Measurements from ENCODE around the gene DEFB128.

DNA sequence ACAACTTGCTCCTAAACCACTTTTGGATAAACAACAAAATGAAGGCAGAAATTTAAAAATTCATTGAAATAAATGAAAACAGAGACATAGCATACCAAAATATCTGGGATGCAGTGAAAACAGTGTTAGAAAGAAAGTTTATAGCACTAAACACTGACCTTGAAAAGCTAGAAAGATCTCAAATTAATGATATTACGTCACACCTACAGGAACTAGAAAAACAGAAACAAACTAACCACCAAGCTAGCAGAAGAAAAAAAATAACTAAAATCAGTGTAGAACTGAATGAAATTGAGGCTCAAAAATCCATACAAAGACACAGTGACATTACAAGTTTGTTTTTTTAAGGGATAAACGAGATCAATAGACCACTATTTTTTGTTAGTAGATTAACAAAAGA lies 5.2 kb downstream of the DEFB128 start:
- TF ChIP-seq CTCF (IDR thresholded peaks at IDR 0.05), result no peak
- no peak for TF ChIP-seq POLR2A (IDR thresholded peaks at IDR 0.05)
